Osteocyte (in vitro differentiated cells): ENCODE measurements around the gene LCNL1. TPM values are rescaled to one million over a fixed set of nuclear protein-coding genes. Genes with fewer than 3 reads are reported as not detected.
A peak's percentile ranks its signal among the peaks of the same experiment; 100 is the strongest.

Source experiments
- DNase-seq: peaks from one replicate; pipeline ENCODE4 v3.0.0; 2021; ENCODE audit warnings: mixed read lengths; ENCODE audit not compliant: unreplicated experiment; ENCODE audit errors: extremely low spot score
- H3K27ac Mint-ChIP-seq: one replicate; pipeline ENCODE4 v1.8.0; 2021; ENCODE audit warnings: mild to moderate bottlenecking, mixed read lengths; ENCODE audit not compliant: unreplicated experiment
- H3K27me3 Mint-ChIP-seq: one replicate; pipeline ENCODE4 v1.8.0; 2021; ENCODE audit warnings: mixed read lengths; ENCODE audit not compliant: unreplicated experiment
- H3K36me3 Mint-ChIP-seq: one replicate; pipeline ENCODE4 v1.8.0; 2021; ENCODE audit warnings: mixed read lengths; ENCODE audit not compliant: unreplicated experiment
- H3K4me1 Mint-ChIP-seq: one replicate; pipeline ENCODE4 v1.8.0; 2021; ENCODE audit warnings: mixed read lengths; ENCODE audit not compliant: unreplicated experiment
- H3K4me3 Mint-ChIP-seq: one replicate; pipeline ENCODE4 v1.8.0; 2021; ENCODE audit warnings: mild to moderate bottlenecking, moderate library complexity, mixed read lengths; ENCODE audit not compliant: unreplicated experiment
- H3K9me3 Mint-ChIP-seq: one replicate; pipeline ENCODE4 v1.8.0; 2021; ENCODE audit warnings: mixed read lengths; ENCODE audit not compliant: unreplicated experiment
- total RNA-seq: library from RNA; stranded (reverse); gene quantifications from 2 replicates; pipeline ENCODE4 v1.2.1, GENCODE V29; 2021
- TF ChIP-seq, protein P1 (sequence below): fragments of 200-600 bp; sonication (generic); IDR thresholded peaks from 2 replicates; pipeline ENCODE4 v1.5.0; 2021; ENCODE audit warnings: antibody characterized with exemption, mild to moderate bottlenecking, moderate library complexity

Gene LCNL1
- total RNA-seq, 1 donor from 2014 or later: 3.4 TPM

DNA sequence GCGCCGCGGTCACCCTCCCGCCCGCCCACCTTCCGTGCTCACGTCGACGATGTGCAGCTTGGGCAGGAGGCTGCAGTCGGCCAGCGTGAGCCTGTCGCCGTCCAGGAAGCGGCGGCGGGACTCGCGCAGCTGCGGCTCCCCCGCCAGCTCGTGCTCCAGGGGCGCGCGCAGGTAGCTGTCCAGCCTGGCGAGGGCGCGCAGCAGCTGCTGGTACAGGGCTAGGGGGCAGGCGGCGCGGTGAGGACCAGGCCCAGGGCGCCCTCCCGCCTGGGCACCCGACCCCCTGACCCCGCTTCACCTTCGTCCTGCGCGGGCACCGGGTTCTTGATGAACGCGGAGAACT, 12.1 kb downstream of the LCNL1 start:
- Mint-ChIP-seq H3K27ac (no peak overlapping the region), H3K27me3 (no peaks in the 10 kb centered on the region), H3K4me1 (peaks cover 36% of the 10 kb centered on the region), H3K36me3 (no peaks in the 10 kb centered on the region), H3K9me3 (no peaks in the 10 kb centered on the region), H3K4me3 (no peak overlapping the region)
- TF ChIP-seq, protein P1, sequence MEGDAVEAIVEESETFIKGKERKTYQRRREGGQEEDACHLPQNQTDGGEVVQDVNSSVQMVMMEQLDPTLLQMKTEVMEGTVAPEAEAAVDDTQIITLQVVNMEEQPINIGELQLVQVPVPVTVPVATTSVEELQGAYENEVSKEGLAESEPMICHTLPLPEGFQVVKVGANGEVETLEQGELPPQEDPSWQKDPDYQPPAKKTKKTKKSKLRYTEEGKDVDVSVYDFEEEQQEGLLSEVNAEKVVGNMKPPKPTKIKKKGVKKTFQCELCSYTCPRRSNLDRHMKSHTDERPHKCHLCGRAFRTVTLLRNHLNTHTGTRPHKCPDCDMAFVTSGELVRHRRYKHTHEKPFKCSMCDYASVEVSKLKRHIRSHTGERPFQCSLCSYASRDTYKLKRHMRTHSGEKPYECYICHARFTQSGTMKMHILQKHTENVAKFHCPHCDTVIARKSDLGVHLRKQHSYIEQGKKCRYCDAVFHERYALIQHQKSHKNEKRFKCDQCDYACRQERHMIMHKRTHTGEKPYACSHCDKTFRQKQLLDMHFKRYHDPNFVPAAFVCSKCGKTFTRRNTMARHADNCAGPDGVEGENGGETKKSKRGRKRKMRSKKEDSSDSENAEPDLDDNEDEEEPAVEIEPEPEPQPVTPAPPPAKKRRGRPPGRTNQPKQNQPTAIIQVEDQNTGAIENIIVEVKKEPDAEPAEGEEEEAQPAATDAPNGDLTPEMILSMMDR: no peak
- no peak for DNase-seq

DNA sequence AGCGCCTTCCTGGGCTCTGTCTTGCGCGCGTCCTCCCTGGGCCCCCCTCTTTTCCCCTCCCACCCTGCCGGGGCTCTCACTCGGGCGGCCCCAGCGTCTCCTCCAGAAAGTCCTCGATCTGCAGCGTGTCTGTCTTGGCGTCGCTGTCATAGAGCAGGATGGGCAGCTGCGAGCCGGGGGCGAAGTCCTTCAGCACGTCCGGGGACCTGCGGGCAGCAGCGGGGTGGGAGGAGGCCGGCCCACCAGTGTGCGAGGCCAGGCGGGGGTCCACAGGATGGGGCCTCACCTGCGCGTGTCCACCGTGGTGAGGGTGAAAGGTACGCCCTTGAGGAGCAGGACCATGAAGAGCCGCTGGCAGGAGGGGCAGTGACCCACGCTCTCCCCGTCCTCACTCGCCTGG, 12.6 kb downstream of the LCNL1 start:
- Mint-ChIP-seq H3K9me3 (no peaks in the 10 kb centered on the region), H3K4me1 (peaks cover 41% of the 10 kb centered on the region), H3K4me3 (no peak overlapping the region), H3K36me3 (no peaks in the 10 kb centered on the region), H3K27ac (no peak overlapping the region), H3K27me3 (no peaks in the 10 kb centered on the region)
- TF ChIP-seq, protein P1: no peak
- DNase-seq: no peak

DNA sequence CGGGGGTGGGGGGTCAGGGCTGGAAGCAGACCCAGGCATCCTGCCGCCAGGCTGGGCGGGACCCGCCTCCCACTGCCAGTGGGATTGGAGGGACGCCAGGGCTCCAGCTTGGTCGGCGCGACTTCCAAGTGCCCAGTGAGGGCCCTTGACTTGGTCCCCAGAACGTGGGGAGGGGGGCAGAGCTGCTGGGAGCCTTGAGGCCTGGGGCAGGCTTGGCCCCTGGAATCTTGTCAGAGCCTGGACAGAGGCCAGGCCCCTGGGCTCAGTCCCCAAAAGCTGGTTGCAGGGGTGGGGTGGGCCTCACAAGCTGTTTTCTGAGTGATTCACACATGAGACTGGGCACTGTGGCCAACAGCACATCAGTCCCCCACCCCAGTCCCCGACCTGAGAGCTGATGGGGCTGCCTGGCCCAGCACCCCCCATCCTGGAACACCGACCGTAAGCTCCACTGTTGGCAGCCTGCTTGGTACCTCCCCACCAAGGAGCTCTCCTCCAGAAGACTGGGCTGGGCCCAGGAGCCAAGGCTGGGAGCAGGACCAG, 13.0 kb downstream of the LCNL1 start:
- Mint-ChIP-seq H3K27me3 (no peaks in the 10 kb centered on the region), H3K4me3 (no peak overlapping the region), H3K9me3 (no peaks in the 10 kb centered on the region), H3K27ac (no peak overlapping the region), H3K4me1 (peaks cover 45% of the 10 kb centered on the region), H3K36me3 (no peaks in the 10 kb centered on the region)
- no peak for DNase-seq
- TF ChIP-seq, protein P1: no peak

DNA sequence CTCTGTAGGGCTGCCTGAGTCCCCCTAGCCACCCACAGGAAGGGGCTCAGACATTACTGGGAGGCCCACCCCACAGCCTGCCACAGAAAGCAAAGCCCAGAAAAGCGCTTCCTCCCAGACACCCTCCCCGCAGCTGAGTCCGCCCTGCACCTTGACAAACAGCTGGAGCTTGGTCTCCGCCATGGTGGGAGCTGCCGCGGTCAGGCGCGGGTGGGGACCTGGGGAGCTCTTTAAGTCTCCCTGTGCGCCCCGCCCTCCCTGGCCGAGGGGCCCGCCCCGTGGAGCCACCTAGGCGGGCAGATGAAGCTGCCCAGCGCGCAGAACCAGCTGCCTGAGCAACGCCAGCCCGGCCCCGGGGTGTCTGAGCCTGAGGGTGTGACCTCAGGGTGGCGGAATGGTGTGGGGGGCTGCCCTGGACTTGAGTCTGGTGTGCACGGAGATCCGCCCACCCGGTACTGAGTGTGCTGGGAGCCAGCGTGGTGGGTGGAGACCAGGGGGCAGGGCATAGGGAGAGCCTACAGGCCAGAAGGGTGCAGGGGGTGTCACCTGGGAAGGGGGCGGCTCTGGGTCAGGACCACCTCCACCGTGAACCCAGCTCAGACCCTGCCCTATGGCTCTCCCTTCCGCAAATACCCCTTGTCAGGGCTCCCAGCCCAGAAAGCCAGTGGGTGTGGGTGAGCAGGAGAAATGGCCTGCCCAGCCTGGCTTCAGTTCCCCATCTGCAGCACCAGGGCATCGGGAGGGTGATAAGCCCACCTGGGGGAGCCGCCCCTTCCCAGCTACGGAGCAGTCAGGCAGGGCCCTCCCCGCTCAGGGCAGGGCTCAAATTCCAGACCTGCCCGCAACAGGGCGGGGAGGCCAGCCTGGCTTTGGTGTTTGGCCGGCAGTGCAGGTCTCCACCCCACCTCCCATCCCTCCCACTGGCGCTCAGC, 13.8 kb downstream of the LCNL1 start, which contains the start of gene CLIC3:
Gene CLIC3, minus strand, starts transcription at position 208 of the 932 bp plus-strand sequence. Its CDS starts 25 bp downstream, at position 183.
- Mint-ChIP-seq H3K4me1 (peaks cover 45% of the 10 kb centered on the region), H3K27ac (no peak within 1 kb of the TSS), H3K9me3 (no peaks in the 10 kb centered on the region), H3K27me3 (no peaks in the 10 kb centered on the region), H3K36me3 (no peaks in the 10 kb centered on the region), H3K4me3 (no peak within 1 kb of the TSS)
- TF ChIP-seq, protein P1: no peak
- no peak for DNase-seq

DNA sequence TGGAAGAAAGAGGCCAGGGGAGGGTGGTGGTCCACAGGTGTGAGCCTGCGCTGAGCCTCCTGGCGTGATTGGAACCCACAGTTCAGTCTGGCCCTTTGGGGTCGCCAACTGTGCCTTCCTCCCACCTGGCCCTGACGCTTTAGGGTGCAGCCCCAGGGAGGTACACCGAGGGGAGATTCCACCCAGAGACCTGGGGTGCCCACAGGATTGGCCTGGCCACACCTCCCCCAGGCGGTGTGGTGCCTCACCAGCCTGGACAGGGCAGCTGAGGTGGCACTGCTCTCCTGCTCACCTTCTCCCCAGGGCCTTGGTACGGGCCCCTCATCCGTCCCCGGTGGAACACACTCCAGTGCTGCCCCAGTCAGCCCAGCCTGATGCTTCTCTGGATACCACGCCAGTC, 14.6 kb downstream of the LCNL1 start:
- DNase-seq: no peak
- peak overlapping the region; percentile 59 for H3K27ac Mint-ChIP-seq
- H3K36me3 Mint-ChIP-seq: no peaks in the 10 kb centered on the region
- TF ChIP-seq, protein P1: no peak
- H3K27me3 Mint-ChIP-seq: no peaks in the 10 kb centered on the region
- no peak overlapping the region for H3K4me3 Mint-ChIP-seq
- H3K9me3 Mint-ChIP-seq: no peaks in the 10 kb centered on the region
- H3K4me1 Mint-ChIP-seq: peaks cover 45% of the 10 kb centered on the region
